Spinal cord (tissue), 10 donors: Measurements from ENCODE around the gene PSME4. TPM values are rescaled to one million over a fixed set of nuclear protein-coding genes. Genes with fewer than 3 reads are reported as not detected.
"Not testable (repeated sequence)": the region's sequence is repeated elsewhere in the genome, so short reads cannot be mapped to it uniquely, and the experiment has no call there.

Source experiments
- DNase-seq, 6 donors: peaks; one replicate each; pipeline versions ENCODE4 v3.0.0 to v3.0.0-alpha.2; 2013 to 2015; ENCODE audit warnings: low spot score in 6 of 6, low read depth in 4 of 6
- H3K27ac ChIP-seq: one replicate; pipeline ENCODE4 v1.5.1; 2013; ENCODE audit warnings: low read depth, low read length, control low read depth
- H3K27me3 ChIP-seq: one replicate; pipeline ENCODE4 v1.6.1; 2013; ENCODE audit warnings: low read length; ENCODE audit not compliant: control insufficient read depth, insufficient read depth
- H3K36me3 ChIP-seq: one replicate; pipeline ENCODE4 v1.6.1; 2013; ENCODE audit warnings: low read length; ENCODE audit not compliant: control insufficient read depth, insufficient read depth
- H3K4me1 ChIP-seq: one replicate; pipeline ENCODE4 v1.6.1; 2013; ENCODE audit warnings: low read length; ENCODE audit not compliant: control insufficient read depth, insufficient read depth
- H3K4me3 ChIP-seq: one replicate; pipeline ENCODE4 v1.5.1; 2013; ENCODE audit warnings: low read depth, low read length, control low read depth
- H3K9me3 ChIP-seq: one replicate; pipeline ENCODE4 v1.6.1; 2013; ENCODE audit warnings: low read length; ENCODE audit not compliant: control insufficient read depth, insufficient read depth
- WGBS: methylation state at CpG from one replicate; pipeline ENCODE4 v1.1.5; 2013; ENCODE audit warnings: missing lambda C conversion rate; ENCODE audit not compliant: insufficient coverage; 5-methylcytosine and 5-hydroxymethylcytosine counted together
- polyA plus RNA-seq, 2 donors: library from polyadenylated mRNA; unstranded; fragments of 120-200 nt; gene quantifications; one replicate each; pipeline ENCODE4 v1.2.1, GENCODE V29; 2013; ENCODE audit not compliant: insufficient read length in 2 of 2
- total RNA-seq, 2 donors: library from RNA; depleted of rRNA in 1 of 2; stranded (reverse); fragments of 120-200 nt in 1 of 2; fragments of >200 nt in 1 of 2; gene quantifications; one replicate each; pipeline versions ENCODE4 v1.2.3 to v1.2.4, GENCODE V29; 2013 to 2014
- donor health status: healthy.

The PSME4 gene
- total and polyA plus RNA-seq, 4 donors, result 33.8 to 50.5 (median 40.8) TPM

DNA sequence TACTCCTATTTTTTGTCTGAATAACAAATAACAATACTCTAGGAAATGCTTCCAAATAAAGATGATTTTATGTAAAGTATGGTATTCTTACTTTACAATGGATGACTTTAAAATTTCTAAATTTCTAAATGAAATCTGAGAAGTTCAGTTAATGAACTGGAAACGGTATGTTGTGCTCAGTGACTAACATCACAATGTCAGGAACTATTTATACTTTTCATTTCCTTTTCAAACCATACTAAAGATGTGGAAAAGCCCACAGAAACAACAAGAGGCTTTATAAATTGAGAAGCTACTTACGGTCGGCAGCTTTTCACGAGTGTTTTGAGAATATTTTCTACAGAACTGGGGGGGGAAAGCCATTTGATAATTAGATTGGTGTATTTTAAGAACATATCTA, 31.1 kb downstream of the PSME4 start:
- Histone ChIP-seq H3K4me1 (no peaks in the 10 kb centered on the region), H3K27me3 (no peaks in the 10 kb centered on the region), H3K36me3 (peaks cover 3% of the 10 kb centered on the region), H3K4me3 (no peak overlapping the region), H3K9me3 (no peaks in the 10 kb centered on the region), H3K27ac (no peak overlapping the region)
- WGBS, result no CpG with 5 or more reads among the region's 4 CpGs
- DNase-seq, result no peak

DNA sequence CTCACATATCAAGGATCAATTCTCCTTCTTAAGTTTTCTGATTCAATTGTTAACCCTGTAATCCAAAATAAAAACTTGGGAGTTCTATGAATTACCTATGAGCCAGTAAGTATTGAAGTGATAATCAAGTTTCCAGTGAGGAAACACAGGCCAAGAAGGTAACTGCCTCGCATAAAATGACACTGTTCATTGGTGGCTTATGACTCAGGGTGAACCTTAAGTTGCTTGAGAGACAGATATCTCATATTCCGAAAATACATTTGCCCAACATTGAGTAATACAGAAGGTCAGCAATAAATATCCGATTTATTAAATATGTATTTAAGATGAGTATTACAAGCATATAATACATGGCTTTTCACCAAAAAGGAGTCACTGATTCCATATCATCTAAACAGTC, 31.9 kb downstream of the PSME4 start:
- Histone ChIP-seq H3K27ac (no peak overlapping the region), H3K4me3 (no peak overlapping the region), H3K9me3 (no peaks in the 10 kb centered on the region), H3K36me3 (peaks cover 3% of the 10 kb centered on the region), H3K27me3 (no peaks in the 10 kb centered on the region), H3K4me1 (no peaks in the 10 kb centered on the region)
- no CpG with 5 or more reads among the region's 3 CpGs for WGBS
- DNase-seq, result no peak

- Histone ChIP-seq H3K27me3 (no peaks in the 10 kb centered on the region), H3K9me3 (no peaks in the 10 kb centered on the region), H3K36me3 (peaks cover 17% of the 10 kb centered on the region), H3K4me3 (no peak overlapping the region), H3K27ac (no peak overlapping the region), H3K4me1 (no peaks in the 10 kb centered on the region)
- DNase-seq, result no peak
- 97% methylated on average over 6 of the region's 8 CpGs for WGBS
These were observed 37.5 kb downstream of the PSME4 start for GRCh38 chr2:53933329-53933728.

GRCh38 chr2:53926321-53926720, 44.5 kb downstream of the PSME4 start:
- H3K27me3 ChIP-seq, H3K27ac ChIP-seq, DNase-seq, H3K4me1 ChIP-seq, H3K4me3 ChIP-seq, H3K9me3 ChIP-seq: not testable (repeated sequence)
- H3K36me3 ChIP-seq, result peaks cover 30% of the 10 kb centered on the region
- 96% methylated on average over 7 of the region's 8 CpGs for WGBS

DNA sequence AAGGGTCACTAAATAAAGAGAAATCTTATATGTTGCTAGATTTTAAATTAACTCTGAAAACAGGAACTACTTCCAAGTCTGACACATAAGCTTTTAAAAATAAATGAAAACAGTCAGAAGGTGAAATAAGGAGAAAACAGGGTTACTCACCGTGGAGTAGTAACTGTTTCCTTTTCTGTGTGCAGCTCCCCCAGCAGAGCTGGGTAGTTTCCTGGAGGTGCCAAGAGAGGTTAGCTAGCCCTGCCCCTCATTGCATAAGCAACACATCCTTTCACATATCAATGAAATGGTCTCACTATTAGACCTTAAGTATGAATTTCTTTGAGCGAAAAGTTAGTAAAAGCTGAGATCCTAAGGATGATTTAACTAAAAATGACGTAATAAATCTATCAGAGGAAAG, 57.1 kb downstream of the PSME4 start:
- Histone ChIP-seq H3K36me3 (peaks cover 6% of the 10 kb centered on the region), H3K27me3 (no peaks in the 10 kb centered on the region), H3K4me1 (no peaks in the 10 kb centered on the region), H3K9me3 (no peaks in the 10 kb centered on the region), H3K4me3 (no peak overlapping the region), H3K27ac (no peak overlapping the region)
- no peak for DNase-seq
- WGBS, result no CpG with 5 or more reads among the region's 3 CpGs

DNA sequence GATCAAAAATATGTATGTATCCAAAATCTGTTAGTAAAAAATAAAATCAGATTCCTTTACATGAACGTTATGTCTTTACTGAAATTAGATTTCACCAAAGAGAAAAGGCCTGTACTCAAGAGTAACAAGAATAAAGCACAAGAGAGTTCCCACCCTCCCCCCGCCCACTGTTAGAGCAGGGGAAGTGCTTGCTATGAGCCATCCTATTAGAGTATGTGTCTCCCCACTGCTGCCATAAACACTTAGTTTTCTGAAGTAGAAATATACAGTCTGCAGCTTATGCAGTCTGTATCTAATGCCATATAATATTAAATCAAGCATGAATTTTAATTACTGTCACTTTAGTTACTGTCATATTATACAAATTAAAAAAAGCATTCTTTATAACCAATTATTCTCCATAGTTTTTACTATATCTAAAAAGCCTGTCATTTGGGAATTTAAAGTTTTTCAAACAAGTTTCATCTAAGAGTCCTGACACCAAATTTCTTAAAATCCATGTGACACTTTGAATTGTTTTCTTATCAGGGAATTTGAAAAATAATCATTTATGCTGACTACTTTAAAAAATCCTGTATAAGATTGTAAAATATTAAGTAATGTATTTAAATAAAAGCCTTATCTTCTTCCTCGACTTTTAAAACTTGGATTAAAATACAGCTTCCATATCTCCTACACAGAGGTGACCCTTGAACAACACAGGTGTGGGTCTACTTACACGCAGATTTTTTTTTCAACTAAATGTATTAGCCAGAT, 59.2 kb downstream of the PSME4 start:
- Histone ChIP-seq H3K9me3 (no peaks in the 10 kb centered on the region), H3K4me1 (no peaks in the 10 kb centered on the region), H3K27me3 (no peaks in the 10 kb centered on the region), H3K36me3 (peaks cover 4% of the 10 kb centered on the region), H3K27ac (no peak overlapping the region), H3K4me3 (no peak overlapping the region)
- no CpG with 5 or more reads among the region's 4 CpGs for WGBS
- DNase-seq, result no peak

GRCh38 chr2:53907582-53907981, 63.2 kb downstream of the PSME4 start:
- peaks cover 16% of the 10 kb centered on the region for H3K36me3 ChIP-seq
- no peaks in the 10 kb centered on the region for H3K27me3 ChIP-seq
- no peak overlapping the region for H3K4me3 ChIP-seq
- H3K27ac ChIP-seq, result no peak overlapping the region
- DNase-seq, result no peak
- H3K9me3 ChIP-seq, result no peaks in the 10 kb centered on the region
- no CpG with 5 or more reads among the region's 1 CpG for WGBS
- no peaks in the 10 kb centered on the region for H3K4me1 ChIP-seq

- peaks cover 19% of the 10 kb centered on the region for H3K36me3 ChIP-seq
- no peaks in the 10 kb centered on the region for H3K27me3 ChIP-seq
- H3K9me3 ChIP-seq, result no peaks in the 10 kb centered on the region
- no peaks in the 10 kb centered on the region for H3K4me1 ChIP-seq
- no peak for DNase-seq
- no peak overlapping the region for H3K27ac ChIP-seq
- WGBS, result 100% methylated on average over 8 of the region's 9 CpGs
- no peak overlapping the region for H3K4me3 ChIP-seq
These were observed 65.4 kb downstream of the PSME4 start for GRCh38 chr2:53905396-53905795.

DNA sequence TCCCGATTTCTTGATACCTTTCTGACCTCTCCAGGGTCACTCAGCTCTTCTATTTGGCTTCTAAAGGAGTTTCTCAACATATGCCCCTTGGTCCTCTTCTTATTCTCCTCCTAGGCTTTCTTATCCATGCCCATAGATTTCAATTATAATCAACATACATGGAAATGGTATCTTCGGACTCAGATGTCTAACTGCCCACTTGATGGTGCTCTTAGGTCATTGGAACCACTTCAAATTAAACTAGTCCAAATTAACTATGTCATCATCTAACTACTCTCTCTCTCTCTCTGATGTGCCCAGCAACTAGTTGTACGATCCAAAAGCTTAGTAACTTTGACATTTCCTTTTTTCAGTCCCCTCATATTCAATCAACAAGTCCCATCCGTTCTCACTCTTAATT, 67.8 kb downstream of the PSME4 start:
- Histone ChIP-seq H3K9me3 (no peaks in the 10 kb centered on the region), H3K27me3 (no peaks in the 10 kb centered on the region), H3K4me3 (no peak overlapping the region), H3K27ac (no peak overlapping the region), H3K4me1 (no peaks in the 10 kb centered on the region), H3K36me3 (peaks cover 28% of the 10 kb centered on the region)
- no peak for DNase-seq
- WGBS, result 97% methylated on average over 3 of the region's 4 CpGs

DNA sequence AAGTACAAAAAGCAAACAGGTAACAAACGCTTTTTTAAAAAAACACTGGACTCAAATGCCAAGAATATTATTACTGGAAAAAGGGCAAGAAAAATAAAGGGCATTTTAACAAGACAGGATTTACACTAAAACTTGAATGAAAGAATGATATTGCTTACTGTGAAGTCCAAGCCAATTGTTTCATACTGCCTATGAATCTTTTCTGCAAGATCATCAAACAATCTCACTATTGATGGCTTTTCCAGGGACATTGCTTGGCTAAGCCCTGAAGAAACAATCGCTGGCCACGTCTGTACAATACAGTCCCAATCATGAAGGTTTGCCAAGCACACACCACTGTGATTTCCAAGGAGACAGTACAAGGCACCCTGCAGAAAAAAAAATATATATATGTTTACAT, 69.6 kb downstream of the PSME4 start:
- WGBS, result 83% methylated on average over 1 of the region's 3 CpGs
- DNase-seq, result no peak
- Histone ChIP-seq H3K4me3 (no peak overlapping the region), H3K9me3 (no peaks in the 10 kb centered on the region), H3K36me3 (peaks cover 32% of the 10 kb centered on the region), H3K27me3 (no peaks in the 10 kb centered on the region), H3K4me1 (no peaks in the 10 kb centered on the region), H3K27ac (no peak overlapping the region)
